8988T (cell line): ENCODE results near the gene CTDSP2.
"Not testable (repeated sequence)": the region's sequence is repeated elsewhere in the genome, so short reads cannot be mapped to it uniquely, and the experiment has no call there.

ENCODE experiments used
- DNase-seq: peaks from one replicate; pipeline ENCODE4 v3.0.0; 2011

CTDSP2 gene

GRCh38 chr12:57852200-57852599 lies 5.7 kb upstream of the CTDSP2 start:
- DNase-seq = no peak

GRCh38 chr12:57851552-57851951 lies 5.0 kb upstream of the CTDSP2 start:
- DNase-seq = no peak

- DNase-seq = no peak
Observed at GRCh38 chr12:57850854-57851430, 4.4 kb upstream of the CTDSP2 start.

- DNase-seq = not testable (repeated sequence)
Observed at GRCh38 chr12:57849447-57849846, 2.9 kb upstream of the CTDSP2 start.

GRCh38 chr12:57849035-57849434 lies 2.5 kb upstream of the CTDSP2 start:
- no peak for DNase-seq

- DNase-seq = no peak
Observed at GRCh38 chr12:57848208-57848607, 1.7 kb upstream of the CTDSP2 start.

GRCh38 chr12:57846285-57846576 lies 298 bp downstream of the CTDSP2 start:
- DNase-seq = no peak

GRCh38 chr12:57845478-57846284 lies 848 bp downstream of the CTDSP2 start:
- peak; percentile 71 for DNase-seq

- peak; percentile 59 for DNase-seq
Observed at GRCh38 chr12:57844709-57845477, 1.6 kb downstream of the CTDSP2 start.

- DNase-seq = no peak
Observed at GRCh38 chr12:57842342-57843294, 3.9 kb downstream of the CTDSP2 start.

GRCh38 chr12:57841445-57841844 lies 5.1 kb downstream of the CTDSP2 start:
- DNase-seq = no peak

GRCh38 chr12:57840726-57841125 lies 5.8 kb downstream of the CTDSP2 start:
- no peak for DNase-seq

- DNase-seq = no peak
Observed at GRCh38 chr12:57839996-57840395, 6.5 kb downstream of the CTDSP2 start.

- DNase-seq = no peak
Observed at GRCh38 chr12:57838594-57839302, 7.8 kb downstream of the CTDSP2 start.

- no peak for DNase-seq
Observed at GRCh38 chr12:57837864-57838562, 8.5 kb downstream of the CTDSP2 start.

- peak; percentile 74 for DNase-seq
Observed at GRCh38 chr12:57836442-57837375, 9.8 kb downstream of the CTDSP2 start.

GRCh38 chr12:57835366-57836288 lies 10.9 kb downstream of the CTDSP2 start:
- DNase-seq = no peak

GRCh38 chr12:57834086-57834876 lies 12.2 kb downstream of the CTDSP2 start:
- DNase-seq = no peak
